Measurements from ENCODE around the gene FBLN2. TPM values are rescaled to one million over a fixed set of nuclear protein-coding genes. Genes with fewer than 3 reads are reported as not detected.

The FBLN2 gene
- total and polyA plus RNA-seq, 7 experiments from 2014 or later = 0.11 to 1.5 TPM; not detected in 5

- H3K27ac Mint-ChIP-seq = peak overlapping the region in 4 of 9 donors; percentile 26 to 82 (median 51)
- CTCF ChIA-PET = interaction anchor here (0.6 to 14.9 kb wide), 6 partner anchors 111 to 582 kb away, joined by 3 to 522 read pairs (median 4); partner anchors contain the start of gene WNT7A
- no peak overlapping the region for H3K27ac ChIP-seq (ENCODE audit: low read depth, low read length)
- H3K9me3 ChIP-seq (ENCODE audit: control insufficient read depth in 2 of 3, low read length in 3 of 3) = no peaks in the 10 kb centered on the region
- POLR2A ChIA-PET = interaction anchor here (0.8 to 5.7 kb wide), 3 partner anchors 212 to 231 kb away, joined by 3 to 79 read pairs (median 12); partner anchors contain the start of gene WNT7A
- H3K4me1 ChIP-seq (ENCODE audit: control insufficient read depth in 2 of 2, insufficient read depth in 2 of 2, low read length in 2 of 2) = peaks cover 0 to 19% of the 10 kb centered on the region in 2 donors
- H3K4me3 ChIP-seq (ENCODE audit: low read length) = peak overlapping the region; percentile 30
- H3K27me3 Mint-ChIP-seq = peaks cover 0 to 55% (median 8%) of the 10 kb centered on the region in 5 donors
- H3K9me3 Mint-ChIP-seq = peaks cover 0 to 4% (median 0%) of the 10 kb centered on the region in 11 donors
- no peaks in the 10 kb centered on the region for H3K27me3 ChIP-seq (ENCODE audit: control insufficient read depth in 2 of 2, insufficient read depth in 2 of 2, low read length in 2 of 2)
- DNase-seq = peak in 7 of 9 donors; percentile 39 to 65 (median 56)
- H3K4me3 Mint-ChIP-seq = peak overlapping the region in 7 of 10 donors; percentile 0 to 69 (median 44)
- H3K36me3 ChIP-seq (ENCODE audit: control insufficient read depth in 2 of 3, insufficient read depth in 3 of 3, low read length in 3 of 3) = no peaks in the 10 kb centered on the region
- intact Hi-C loops (cut with micrococcal nuclease) = loop anchor here (10.0 kb wide), 3 partner anchors 470 to 640 kb away; partner anchors contain the start of genes CHCHD4 (in 1 of the 2) and TMEM43 (in 1 of the 2)
- no peaks in the 10 kb centered on the region for H3K36me3 Mint-ChIP-seq
- peaks cover 7 to 51% (median 36%) of the 10 kb centered on the region in 7 donors for H3K4me1 Mint-ChIP-seq
- peak; percentile 19 for ATAC-seq
Observed at GRCh38 chr3:13654330-13655060, 105.6 kb downstream of the FBLN2 start.

DNA sequence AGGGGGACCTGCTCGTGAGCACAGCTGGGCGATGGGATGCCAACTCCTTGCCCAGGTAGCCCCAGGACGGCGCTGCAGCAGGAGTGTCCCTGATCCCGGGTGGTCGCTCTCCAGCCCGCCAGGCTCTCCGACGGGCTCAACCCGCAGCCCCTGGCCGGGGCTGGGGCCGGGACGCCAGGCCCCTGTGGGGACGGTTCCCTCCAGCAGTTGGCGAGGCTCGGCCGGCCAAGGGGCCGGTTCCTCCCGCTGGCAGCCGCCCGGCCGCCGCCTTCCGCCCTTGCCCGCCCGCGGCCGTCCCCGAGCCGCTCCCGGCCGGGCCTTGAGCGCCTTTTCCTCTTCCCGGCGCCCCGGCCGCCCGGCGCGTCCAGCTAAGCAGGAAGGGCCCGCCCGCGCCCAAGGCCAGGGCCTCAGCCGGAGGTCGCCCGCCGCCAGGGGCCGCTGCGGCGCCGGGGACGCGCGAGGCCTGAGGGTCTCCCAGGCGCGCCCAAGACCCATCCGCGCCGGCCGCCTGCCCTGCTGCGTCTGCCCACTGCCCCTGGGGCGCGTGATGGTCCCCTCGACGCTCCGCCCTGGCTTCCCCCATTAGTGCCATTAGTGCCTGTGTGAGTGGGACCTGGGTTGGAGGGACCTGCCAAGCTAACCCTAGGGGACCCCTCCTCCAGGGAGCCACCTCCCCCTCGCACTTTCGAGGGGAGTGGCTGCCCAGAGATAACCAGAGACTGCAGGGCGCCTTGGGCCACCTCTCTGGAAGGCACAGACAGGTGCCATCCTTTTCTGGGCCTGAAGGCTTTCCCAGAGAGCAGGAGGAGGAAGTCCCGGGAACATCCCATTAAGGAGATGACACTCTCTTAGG lies 106.4 kb downstream of the FBLN2 start:
- H3K4me1 Mint-ChIP-seq = peaks cover 4 to 49% (median 34%) of the 10 kb centered on the region in 7 donors
- H3K27me3 Mint-ChIP-seq = peaks cover 0 to 49% (median 8%) of the 10 kb centered on the region in 5 donors
- Histone ChIP-seq H3K27me3 (ENCODE audit: control insufficient read depth in 2 of 2, insufficient read depth in 2 of 2, low read length in 2 of 2) (no peaks in the 10 kb centered on the region), H3K4me1 (ENCODE audit: control insufficient read depth in 2 of 2, insufficient read depth in 2 of 2, low read length in 2 of 2) (peaks cover 0 to 19% of the 10 kb centered on the region in 2 donors), H3K27ac (ENCODE audit: low read depth, low read length) (no peak overlapping the region), H3K9me3 (ENCODE audit: control insufficient read depth in 2 of 3, low read length in 3 of 3) (no peaks in the 10 kb centered on the region), H3K4me3 (ENCODE audit: low read length) (peak overlapping the region; percentile 30), H3K36me3 (ENCODE audit: control insufficient read depth in 2 of 3, insufficient read depth in 3 of 3, low read length in 3 of 3) (no peaks in the 10 kb centered on the region)
- peak overlapping the region in 7 of 10 donors; percentile 29 to 82 (median 59) for H3K4me3 Mint-ChIP-seq
- intact Hi-C loops (cut with micrococcal nuclease) = loop anchor here (10.0 kb wide), 3 partner anchors 470 to 640 kb away; partner anchors contain the start of genes CHCHD4 (in 1 of the 2) and TMEM43 (in 1 of the 2)
- H3K9me3 Mint-ChIP-seq = peaks cover 0 to 4% (median 0%) of the 10 kb centered on the region in 11 donors
- POLR2A ChIA-PET = interaction anchor here (0.8 to 5.7 kb wide), 3 partner anchors 211 to 230 kb away, joined by 3 to 79 read pairs (median 12); partner anchors contain the start of gene WNT7A
- DNase-seq = peak in 4 of 9 donors; percentile 35 to 50 (median 38)
- CTCF ChIA-PET = interaction anchor here (0.6 to 14.9 kb wide), 7 partner anchors 112 to 583 kb away, joined by 3 to 522 read pairs (median 4); partner anchors contain the start of gene WNT7A
- no peak for ATAC-seq
- no peaks in the 10 kb centered on the region for H3K36me3 Mint-ChIP-seq
- peak overlapping the region in 1 of 9 donors; percentile 71 for H3K27ac Mint-ChIP-seq

GRCh38 chr3:13656584-13657301 lies 107.8 kb downstream of the FBLN2 start:
- DNase-seq = no peak
- Mint-ChIP-seq H3K27me3 (peaks cover 0 to 39% (median 8%) of the 10 kb centered on the region in 5 donors), H3K36me3 (no peaks in the 10 kb centered on the region), H3K4me3 (peak overlapping the region in 1 of 10 donors; percentile 82), H3K9me3 (peaks cover 0 to 4% (median 0%) of the 10 kb centered on the region in 11 donors), H3K4me1 (peaks cover 2 to 39% (median 30%) of the 10 kb centered on the region in 7 donors), H3K27ac (no peak overlapping the region)
- H3K4me1 ChIP-seq (ENCODE audit: control insufficient read depth in 2 of 2, insufficient read depth in 2 of 2, low read length in 2 of 2) = peaks cover 0 to 19% of the 10 kb centered on the region in 2 donors
- no peak overlapping the region for H3K27ac ChIP-seq (ENCODE audit: low read depth, low read length)
- no peaks in the 10 kb centered on the region for H3K9me3 ChIP-seq (ENCODE audit: control insufficient read depth in 2 of 3, low read length in 3 of 3)
- ChIA-PET POLR2A (interaction anchor here (0.7 to 5.7 kb wide), 6 partner anchors 210 to 242 kb away, joined by 3 to 79 read pairs (median 6); partner anchors contain the start of gene WNT7A), CTCF (interaction anchor here (0.6 to 14.9 kb wide), 20 partner anchors 8 to 586 kb away, joined by 3 to 522 read pairs (median 4); partner anchors contain the start of genes HDAC11, WNT7A and XPC)
- no peak overlapping the region for H3K4me3 ChIP-seq (ENCODE audit: low read length)
- H3K36me3 ChIP-seq (ENCODE audit: control insufficient read depth in 2 of 3, insufficient read depth in 3 of 3, low read length in 3 of 3) = no peaks in the 10 kb centered on the region
- intact Hi-C loops (cut with micrococcal nuclease) = loop anchor here (1.0 to 10.0 kb wide), 5 partner anchors 224 to 642 kb away; partner anchors contain the start of genes CHCHD4 (in 1 of the 2), TMEM43 (in 1 of the 2) and WNT7A (in 1 of the 2)
- no peaks in the 10 kb centered on the region for H3K27me3 ChIP-seq (ENCODE audit: control insufficient read depth in 2 of 2, insufficient read depth in 2 of 2, low read length in 2 of 2)
- no peak for ATAC-seq

DNA sequence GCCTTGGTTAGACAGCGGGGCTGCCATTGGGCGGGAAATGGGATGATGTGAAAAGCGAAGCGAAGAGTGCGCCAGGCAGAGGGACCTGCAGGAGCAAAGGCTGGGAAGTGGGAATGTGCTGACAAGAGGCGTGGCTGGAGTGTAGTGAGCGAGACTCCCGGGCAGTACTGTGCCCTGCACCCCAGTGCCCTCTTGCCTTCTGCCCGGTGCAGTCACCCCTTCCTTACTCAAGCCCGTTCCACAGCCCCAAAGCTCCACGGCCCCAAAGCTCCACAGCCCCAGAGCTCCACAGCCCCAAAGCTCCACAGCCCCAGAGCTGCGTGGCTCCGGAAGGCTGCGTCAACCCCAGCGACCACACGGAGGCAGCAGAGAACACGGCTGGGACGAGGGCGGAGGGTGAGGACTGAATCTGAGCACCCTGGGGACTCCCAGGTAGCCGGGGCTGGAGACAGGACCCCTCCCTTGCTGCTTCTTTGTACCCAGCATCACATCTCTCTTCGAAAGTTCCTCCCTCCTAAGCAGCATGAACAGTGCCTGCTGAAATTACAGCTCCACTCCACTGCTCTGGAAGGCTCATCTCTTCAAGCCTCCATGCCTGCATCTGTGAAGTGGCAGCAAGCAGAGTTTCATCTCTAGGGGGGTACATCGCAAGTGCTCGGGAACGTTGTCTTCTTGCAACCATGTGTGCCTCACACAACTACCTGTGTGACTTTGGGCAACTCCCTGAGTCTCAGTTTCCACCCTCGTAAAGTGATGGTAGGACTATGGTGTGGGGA lies 108.9 kb downstream of the FBLN2 start:
- H3K27ac ChIP-seq (ENCODE audit: low read depth, low read length) = no peak overlapping the region
- ChIA-PET POLR2A (interaction anchor here (1.1 to 5.7 kb wide), 6 partner anchors 209 to 238 kb away, joined by 3 to 79 read pairs (median 6); partner anchors contain the start of gene WNT7A), CTCF (interaction anchor here (0.6 to 14.9 kb wide), 30 partner anchors 9 to 827 kb away, joined by 3 to 522 read pairs (median 4); partner anchors contain the start of genes HDAC11, WNT7A and XPC)
- no peak overlapping the region for H3K27ac Mint-ChIP-seq
- intact Hi-C loops (cut with micrococcal nuclease) = loop anchor here (1.0 to 10.0 kb wide), 5 partner anchors 222 to 643 kb away; partner anchors contain the start of genes WNT7A (in 2 of the 2), CHCHD4 (in 1 of the 2) and TMEM43 (in 1 of the 2)
- no peaks in the 10 kb centered on the region for H3K27me3 ChIP-seq (ENCODE audit: control insufficient read depth in 2 of 2, insufficient read depth in 2 of 2, low read length in 2 of 2)
- H3K4me3 Mint-ChIP-seq = peak overlapping the region in 2 of 10 donors; percentile 34 to 51
- no peaks in the 10 kb centered on the region for H3K36me3 Mint-ChIP-seq
- peaks cover 2 to 34% (median 30%) of the 10 kb centered on the region in 7 donors for H3K4me1 Mint-ChIP-seq
- no peaks in the 10 kb centered on the region for H3K36me3 ChIP-seq (ENCODE audit: control insufficient read depth in 2 of 3, insufficient read depth in 3 of 3, low read length in 3 of 3)
- peaks cover 0 to 39% (median 8%) of the 10 kb centered on the region in 5 donors for H3K27me3 Mint-ChIP-seq
- peaks cover 0 to 4% (median 0%) of the 10 kb centered on the region in 11 donors for H3K9me3 Mint-ChIP-seq
- H3K4me3 ChIP-seq (ENCODE audit: low read length) = no peak overlapping the region
- ATAC-seq (peak; percentile 88), DNase-seq (peak; percentile 47 to 77 (median 70))
- no peaks in the 10 kb centered on the region for H3K9me3 ChIP-seq (ENCODE audit: control insufficient read depth in 2 of 3, low read length in 3 of 3)
- H3K4me1 ChIP-seq (ENCODE audit: control insufficient read depth in 2 of 2, insufficient read depth in 2 of 2, low read length in 2 of 2) = peaks cover 0 to 19% of the 10 kb centered on the region in 2 donors

GRCh38 chr3:13658681-13659080 lies 109.8 kb downstream of the FBLN2 start:
- intact Hi-C loops (cut with micrococcal nuclease) = loop anchor here (1.0 to 10.0 kb wide), 4 partner anchors 222 to 644 kb away; partner anchors contain the start of genes CHCHD4 (in 1 of the 2), TMEM43 (in 1 of the 2) and WNT7A (in 1 of the 2)
- Mint-ChIP-seq H3K27ac (no peak overlapping the region), H3K9me3 (peaks cover 0 to 4% (median 0%) of the 10 kb centered on the region in 11 donors), H3K36me3 (no peaks in the 10 kb centered on the region), H3K27me3 (peaks cover 0 to 35% (median 8%) of the 10 kb centered on the region in 5 donors), H3K4me1 (peaks cover 2 to 27% (median 23%) of the 10 kb centered on the region in 7 donors), H3K4me3 (no peak overlapping the region)
- Histone ChIP-seq H3K27me3 (ENCODE audit: control insufficient read depth in 2 of 2, insufficient read depth in 2 of 2, low read length in 2 of 2) (no peaks in the 10 kb centered on the region), H3K36me3 (ENCODE audit: control insufficient read depth in 2 of 3, insufficient read depth in 3 of 3, low read length in 3 of 3) (no peaks in the 10 kb centered on the region), H3K4me1 (ENCODE audit: control insufficient read depth in 2 of 2, insufficient read depth in 2 of 2, low read length in 2 of 2) (peaks cover 0 to 19% of the 10 kb centered on the region in 2 donors), H3K4me3 (ENCODE audit: low read length) (no peak overlapping the region), H3K27ac (ENCODE audit: low read depth, low read length) (no peak overlapping the region), H3K9me3 (ENCODE audit: control insufficient read depth in 2 of 3, low read length in 3 of 3) (no peaks in the 10 kb centered on the region)
- ChIA-PET POLR2A (interaction anchor here (1.2 to 5.7 kb wide), 2 partner anchors 222 to 237 kb away, joined by 3 to 79 read pairs; partner anchors contain the start of gene WNT7A), CTCF (interaction anchor here (1.2 to 14.9 kb wide), 7 partner anchors 10 to 309 kb away, joined by 3 to 522 read pairs (median 5); partner anchors contain the start of gene WNT7A)
- ATAC-seq (no peak), DNase-seq (no peak)
